HG03439 (cell line): ENCODE measurements around the gene PITPNB.

Source experiments
- ATAC-seq: cut with Tn5 transposase; IDR thresholded peaks from one replicate; pipeline ENCODE4 v1.9.1; 2021; ENCODE audit warnings: mild to moderate bottlenecking, moderate library complexity; ENCODE audit not compliant: unreplicated experiment

The PITPNB gene

DNA sequence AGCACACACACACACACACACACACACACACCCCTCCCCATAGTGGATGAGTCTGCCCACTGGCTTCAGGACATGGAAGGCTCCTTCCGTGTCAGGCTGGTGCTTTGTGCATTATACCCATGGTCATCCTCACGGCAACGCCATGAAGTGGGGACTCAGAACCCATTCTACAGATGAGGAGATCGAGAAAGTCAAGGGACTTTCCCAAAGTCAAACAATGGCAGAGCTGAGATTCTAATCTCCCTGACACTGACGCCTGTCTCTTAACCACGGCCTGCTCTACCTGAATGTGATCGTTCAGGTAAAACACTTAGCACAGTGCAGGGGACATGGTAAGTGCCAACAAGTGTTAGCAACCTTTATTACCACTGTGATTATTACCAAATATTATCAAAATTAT lies 113.2 kb downstream of the PITPNB start:
- ATAC-seq = no peak

DNA sequence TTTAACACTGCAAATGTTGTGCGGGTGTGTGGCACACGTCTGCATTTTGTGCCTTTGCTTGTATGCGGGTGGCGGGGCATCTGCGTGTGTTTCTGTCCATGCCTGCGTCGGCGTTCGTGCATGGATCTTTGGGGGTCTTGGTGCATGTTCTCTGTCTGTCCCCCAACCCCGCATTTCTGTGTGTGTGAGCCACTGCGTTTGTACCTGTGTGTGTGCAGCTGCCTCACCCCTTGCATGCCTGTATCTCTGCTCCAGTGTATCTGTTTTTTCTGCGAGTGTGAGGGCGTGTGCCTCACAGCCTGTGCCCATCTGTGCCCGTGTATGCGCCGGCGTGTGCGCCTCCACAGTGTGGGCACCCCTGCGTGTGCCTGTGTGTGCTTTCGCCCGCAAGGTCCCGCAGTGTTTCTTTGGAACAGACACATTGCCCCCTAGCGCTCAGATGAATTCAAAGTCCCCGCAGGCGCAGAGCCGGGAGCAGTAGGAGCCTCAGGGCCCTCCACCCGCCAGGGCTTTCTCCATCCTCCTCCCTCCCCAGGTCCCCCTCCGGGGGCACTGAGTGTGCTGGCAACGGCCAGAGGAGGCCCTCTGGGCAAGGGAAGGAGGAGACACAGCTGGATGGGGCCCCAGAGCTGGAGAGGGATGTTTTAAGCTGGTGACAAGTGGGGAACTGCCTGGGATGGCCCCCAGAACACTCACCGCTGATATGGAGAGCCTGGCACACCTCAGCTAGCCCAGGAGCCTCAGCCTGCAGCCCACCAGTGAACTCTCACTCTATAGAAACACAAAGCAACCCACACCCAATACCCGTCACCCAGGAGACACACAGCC lies 114.4 kb downstream of the PITPNB start:
- ATAC-seq = no peak

DNA sequence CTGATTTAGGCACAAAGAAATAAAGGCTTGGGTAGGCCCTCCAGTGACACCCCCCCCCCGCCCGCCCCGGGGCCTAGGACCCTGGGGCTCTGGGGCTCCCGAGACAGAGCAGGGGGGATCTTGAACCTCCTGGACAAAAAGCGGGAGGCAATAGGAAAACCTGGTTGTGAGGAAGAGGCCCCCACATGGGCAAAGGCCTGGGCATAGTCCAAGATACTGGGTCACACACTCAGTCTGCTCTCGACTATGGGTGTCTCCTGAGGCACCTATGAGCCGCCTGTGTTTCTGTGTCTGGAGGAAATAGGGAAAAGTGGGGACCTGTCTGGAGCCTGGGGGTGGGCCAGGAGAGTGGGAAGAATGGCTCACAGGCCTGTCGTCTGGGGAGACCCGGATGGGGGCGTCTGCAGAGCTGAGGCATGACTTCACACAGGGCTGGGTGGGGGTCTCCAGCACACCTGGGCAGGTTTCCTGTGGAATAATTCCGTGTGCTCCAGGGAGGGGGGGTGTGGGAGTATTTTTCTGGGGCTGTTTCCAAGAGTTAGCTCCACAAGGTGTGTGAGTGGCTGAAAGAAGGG lies 115.1 kb downstream of the PITPNB start:
- ATAC-seq = no peak

DNA sequence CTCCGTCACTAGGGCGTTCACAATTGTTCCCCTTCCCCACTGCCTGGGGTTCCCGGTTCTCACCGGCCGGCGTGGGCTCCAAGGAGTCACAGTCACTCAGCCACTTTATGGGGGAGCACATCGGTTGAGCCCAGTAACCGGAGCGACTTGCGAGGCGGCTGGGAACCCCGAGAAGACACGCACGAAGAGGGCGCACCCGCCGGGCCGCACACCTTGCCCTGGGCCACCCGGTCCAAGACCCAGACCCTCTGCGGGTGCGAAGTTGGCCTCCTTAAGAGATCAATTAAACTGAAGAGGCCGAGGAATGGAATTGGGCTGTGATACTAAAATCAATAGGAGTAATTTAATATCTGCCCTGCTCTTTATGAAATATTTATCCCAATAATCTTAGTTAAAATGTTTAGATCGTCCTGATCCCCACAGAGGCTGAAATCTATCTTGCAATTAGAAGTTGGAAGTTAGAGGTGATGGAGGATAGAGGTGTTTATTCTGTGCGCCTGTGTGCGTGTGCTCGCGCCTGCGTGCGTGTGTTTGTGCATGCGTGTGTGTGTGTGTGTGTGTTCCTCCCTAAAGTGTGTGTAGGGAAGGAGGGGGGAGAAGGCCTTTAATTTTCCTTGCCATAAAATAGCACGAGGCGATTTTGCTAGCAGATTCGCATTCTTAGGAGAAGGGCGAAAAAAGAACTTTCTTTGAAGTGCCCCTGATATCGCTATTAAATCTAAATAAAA lies 116.5 kb downstream of the PITPNB start:
- ATAC-seq = no peak
